Testis (tissue), 2 donors: ENCODE data around the gene NUP88.

Source experiments
- CTCF ChIP-seq, 3 experiments: fragments of 450-650 bp in 2 of 3; fragments of 200-600 bp in 1 of 3; sonication (generic) in 1 of 3; IDR thresholded peaks; one replicate each; pipeline ENCODE4 v1.5.1; 2016 to 2019; ENCODE audit warnings: antibody characterized with exemption in 3 of 3, mild to moderate bottlenecking in 2 of 3, moderate library complexity in 1 of 3
- POLR2A ChIP-seq: fragments of 450-650 bp; IDR thresholded peaks from one replicate; pipeline ENCODE4 v1.6.1; 2017; ENCODE audit warnings: antibody characterized with exemption, mild to moderate bottlenecking, moderate library complexity

- TF ChIP-seq CTCF (IDR thresholded peaks at IDR 0.05) (no peak), POLR2A (no peak)
Observed at GRCh38 chr17:5405400-5405799, 14.1 kb downstream of the NUP88 start.
